Cardiac muscle cell (in vitro differentiated cells and primary cell): ENCODE measurements around the gene CD69. TPM values are rescaled to one million over a fixed set of nuclear protein-coding genes. Genes with fewer than 3 reads are reported as not detected.

Experiments
- DNase-seq, 2 donors: peaks; one replicate each; pipeline versions ENCODE4 v3.0.0 to v3.0.0-alpha.2; 2010 to 2017; ENCODE audit warnings: low read depth in 1 of 2, low spot score in 1 of 2
- H3K27ac ChIP-seq: fragments of 200-600 bp; sonication (generic); 2 replicates; pipeline ENCODE4 v1.5.1; 2016
- H3K27me3 ChIP-seq: fragments of 200-600 bp; sonication (generic); 2 replicates; pipeline ENCODE4 v1.6.0; 2016; ENCODE audit warnings: control low read depth
- H3K36me3 ChIP-seq: fragments of 200-600 bp; sonication (generic); 2 replicates; pipeline ENCODE4 v1.5.1; 2016; ENCODE audit warnings: control low read depth
- H3K4me1 ChIP-seq: fragments of 200-600 bp; sonication (generic); 2 replicates; pipeline ENCODE4 v1.8.1; 2017; ENCODE audit warnings: low read depth, mild to moderate bottlenecking, mixed run types
- H3K4me3 ChIP-seq: fragments of 200-600 bp; sonication (generic); 2 replicates; pipeline ENCODE4 v1.5.1; 2016; ENCODE audit warnings: mild to moderate bottlenecking
- H3K9me3 ChIP-seq: fragments of 200-600 bp; sonication (generic); 2 replicates; pipeline ENCODE4 v1.5.1; 2017; ENCODE audit warnings: low read depth, mild to moderate bottlenecking, control low read depth
- polyA plus RNA-seq: library from polyadenylated mRNA; unstranded; fragments of >200 nt; fragmentation: Nextera tagmentation; extraction: Ambion mirVana; gene quantifications from 2 replicates; pipeline ENCODE4 v1.2.1, GENCODE V29; 2016
- total RNA-seq: library from RNA; depleted of rRNA; stranded (reverse); fragments of >200 nt; gene quantifications from 2 replicates; pipeline ENCODE4 v1.2.3, GENCODE V29; 2016
- TF ChIP-seq, protein P1 (sequence below): IDR thresholded peaks from 2 replicates; pipeline ENCODE4 v1.5.1; 2012; ENCODE audit warnings: low read depth, mild to moderate bottlenecking, low read length

CD69 gene
- total and polyA plus RNA-seq, 2 experiments from 2014 or later, result not detected

DNA sequence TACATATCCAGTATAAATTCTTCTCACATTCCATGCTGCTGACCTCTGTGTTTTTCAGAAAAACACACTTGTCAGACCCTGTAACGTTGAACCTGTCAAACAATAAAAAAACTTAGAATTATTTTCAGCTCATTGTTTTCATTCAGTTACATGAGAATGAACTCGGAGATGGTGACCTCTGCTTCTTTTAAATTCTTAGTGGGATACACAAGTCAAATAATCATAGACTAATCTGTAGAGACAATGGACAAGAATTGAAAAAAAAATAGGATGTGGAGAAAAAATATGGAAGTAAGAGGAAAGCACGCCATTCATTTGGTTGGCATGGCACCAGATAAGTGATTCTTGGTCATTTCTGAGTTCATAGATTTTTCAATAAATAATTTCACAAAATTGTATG, 7.2 kb downstream of the CD69 start:
- no peaks in the 10 kb centered on the region for H3K9me3 ChIP-seq
- H3K27me3 ChIP-seq, result no peaks in the 10 kb centered on the region
- TF ChIP-seq, protein P1, sequence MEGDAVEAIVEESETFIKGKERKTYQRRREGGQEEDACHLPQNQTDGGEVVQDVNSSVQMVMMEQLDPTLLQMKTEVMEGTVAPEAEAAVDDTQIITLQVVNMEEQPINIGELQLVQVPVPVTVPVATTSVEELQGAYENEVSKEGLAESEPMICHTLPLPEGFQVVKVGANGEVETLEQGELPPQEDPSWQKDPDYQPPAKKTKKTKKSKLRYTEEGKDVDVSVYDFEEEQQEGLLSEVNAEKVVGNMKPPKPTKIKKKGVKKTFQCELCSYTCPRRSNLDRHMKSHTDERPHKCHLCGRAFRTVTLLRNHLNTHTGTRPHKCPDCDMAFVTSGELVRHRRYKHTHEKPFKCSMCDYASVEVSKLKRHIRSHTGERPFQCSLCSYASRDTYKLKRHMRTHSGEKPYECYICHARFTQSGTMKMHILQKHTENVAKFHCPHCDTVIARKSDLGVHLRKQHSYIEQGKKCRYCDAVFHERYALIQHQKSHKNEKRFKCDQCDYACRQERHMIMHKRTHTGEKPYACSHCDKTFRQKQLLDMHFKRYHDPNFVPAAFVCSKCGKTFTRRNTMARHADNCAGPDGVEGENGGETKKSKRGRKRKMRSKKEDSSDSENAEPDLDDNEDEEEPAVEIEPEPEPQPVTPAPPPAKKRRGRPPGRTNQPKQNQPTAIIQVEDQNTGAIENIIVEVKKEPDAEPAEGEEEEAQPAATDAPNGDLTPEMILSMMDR, result no peak
- no peaks in the 10 kb centered on the region for H3K36me3 ChIP-seq
- no peaks in the 10 kb centered on the region for H3K4me1 ChIP-seq
- no peak overlapping the region for H3K27ac ChIP-seq
- no peak for DNase-seq
- H3K4me3 ChIP-seq, result no peak overlapping the region

DNA sequence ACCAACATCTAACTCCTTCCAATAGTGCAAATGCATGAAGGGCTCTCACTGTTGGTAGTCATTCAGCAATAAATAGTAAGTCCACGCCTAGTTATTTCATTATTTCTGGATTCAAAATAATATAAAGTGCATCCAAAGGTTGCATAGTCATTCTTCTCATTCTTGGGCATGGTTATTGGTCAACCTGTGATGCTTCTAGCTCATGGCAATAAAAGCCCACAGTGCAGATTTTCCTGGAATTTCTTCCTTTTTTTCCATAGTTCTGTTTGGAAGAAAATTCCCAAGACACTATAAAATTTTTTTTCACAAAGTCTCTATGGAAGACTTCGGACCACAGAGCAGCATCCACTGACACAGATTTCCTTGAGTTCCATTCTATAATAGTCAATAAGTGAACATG, 7.6 kb downstream of the CD69 start:
- Histone ChIP-seq H3K4me3 (no peak overlapping the region), H3K9me3 (no peaks in the 10 kb centered on the region), H3K36me3 (no peaks in the 10 kb centered on the region), H3K27me3 (no peaks in the 10 kb centered on the region), H3K27ac (no peak overlapping the region), H3K4me1 (no peaks in the 10 kb centered on the region)
- no peak for DNase-seq
- TF ChIP-seq, protein P1, result no peak

DNA sequence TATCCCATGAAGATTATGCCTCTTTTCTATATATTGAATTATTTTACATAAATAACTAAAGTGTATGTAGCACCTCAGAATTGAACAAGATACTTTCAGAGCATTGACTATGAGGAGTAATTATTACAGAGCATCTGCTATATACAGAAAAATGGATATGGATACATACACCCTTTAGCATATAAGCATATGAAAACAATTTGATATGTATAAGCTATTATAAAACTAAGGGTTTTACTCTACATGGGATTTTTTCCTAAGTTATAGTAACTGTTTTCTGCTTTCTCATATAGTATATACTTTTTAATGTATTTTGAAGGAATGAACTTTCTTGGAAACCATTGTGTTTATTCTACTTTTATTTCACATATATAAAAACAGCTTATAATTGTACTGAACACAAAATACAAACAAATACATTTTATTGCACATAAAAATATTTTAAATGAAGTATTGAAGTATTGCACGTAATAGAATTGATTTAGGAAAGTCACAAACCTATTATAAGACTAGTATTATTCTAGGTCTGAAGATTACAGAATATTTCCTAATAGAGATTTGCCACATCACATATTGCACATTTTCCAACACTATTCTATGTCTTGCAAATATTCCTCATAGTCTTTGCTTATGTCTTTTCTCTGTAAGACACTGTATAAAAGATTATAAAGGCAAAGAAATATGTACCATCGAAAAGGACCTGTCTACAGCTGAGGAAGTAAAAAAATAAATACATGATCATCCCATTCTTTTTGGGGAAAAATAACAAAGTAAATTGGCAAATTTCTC, 8.4 kb downstream of the CD69 start:
- no peaks in the 10 kb centered on the region for H3K27me3 ChIP-seq

GRCh38 chr12:9751204-9752144, 9.2 kb downstream of the CD69 start:
- no peaks in the 10 kb centered on the region for H3K27me3 ChIP-seq
- H3K4me3 ChIP-seq, result no peak overlapping the region
- no peak overlapping the region for H3K27ac ChIP-seq
- TF ChIP-seq, protein P1, result peak; percentile 56
- peak; percentile 47 to 49 for DNase-seq
- no peaks in the 10 kb centered on the region for H3K4me1 ChIP-seq
- H3K9me3 ChIP-seq, result no peaks in the 10 kb centered on the region
- H3K36me3 ChIP-seq, result no peaks in the 10 kb centered on the region

More for the DNA sequence above, 8.4 kb downstream of the CD69 start:
- Histone ChIP-seq H3K27ac (no peak overlapping the region), H3K36me3 (no peaks in the 10 kb centered on the region), H3K9me3 (no peaks in the 10 kb centered on the region), H3K4me3 (no peak overlapping the region), H3K4me1 (no peaks in the 10 kb centered on the region)
- no peak for DNase-seq
- TF ChIP-seq, protein P1, result no peak

- no peaks in the 10 kb centered on the region for H3K4me1 ChIP-seq
- TF ChIP-seq, protein P1, result peak; percentile 75
- H3K27me3 ChIP-seq, result no peaks in the 10 kb centered on the region
- peak; percentile 77 to 79 for DNase-seq
- no peaks in the 10 kb centered on the region for H3K9me3 ChIP-seq
- no peaks in the 10 kb centered on the region for H3K36me3 ChIP-seq
- H3K4me3 ChIP-seq, result no peak overlapping the region
- no peak overlapping the region for H3K27ac ChIP-seq
Measured at GRCh38 chr12:9750276-9751203, 10.2 kb downstream of the CD69 start.
